HG03378 (cell line): ENCODE data around the gene BTG2.

Experiments
- ATAC-seq: cut with Tn5 transposase; IDR thresholded peaks from one replicate; pipeline ENCODE4 v1.9.1; 2021; ENCODE audit warnings: mild to moderate bottlenecking, moderate library complexity; ENCODE audit not compliant: unreplicated experiment

Gene BTG2

GRCh38 chr1:203338335-203339036 lies 33.2 kb downstream of the BTG2 start:
- ATAC-seq, result no peak

- no peak for ATAC-seq
Measured at GRCh38 chr1:203340112-203340790, 34.9 kb downstream of the BTG2 start.

- ATAC-seq, result no peak
Measured at GRCh38 chr1:203342192-203342940, 37.0 kb downstream of the BTG2 start.

- ATAC-seq, result no peak
Measured at GRCh38 chr1:203343956-203344754, 38.8 kb downstream of the BTG2 start.

- no peak for ATAC-seq
Measured at GRCh38 chr1:203346060-203346768, 40.9 kb downstream of the BTG2 start.

- ATAC-seq, result no peak
Measured at GRCh38 chr1:203346769-203347102, 41.4 kb downstream of the BTG2 start.

- no peak for ATAC-seq
Measured at GRCh38 chr1:203349166-203349565, 43.8 kb downstream of the BTG2 start.

- no peak for ATAC-seq
Measured at GRCh38 chr1:203349773-203350524, 44.6 kb downstream of the BTG2 start.

- no peak for ATAC-seq
Measured at GRCh38 chr1:203351037-203351625, 45.8 kb downstream of the BTG2 start, which contains the start of gene FMOD. TSS of gene FMOD (minus strand) at chr1:203351122. CDS start at chr1:203348270, 2,852 bp downstream.

- ATAC-seq, result no peak
Measured at GRCh38 chr1:203353486-203353885, 48.2 kb downstream of the BTG2 start.

- no peak for ATAC-seq
Measured at GRCh38 chr1:203354246-203354645, 48.9 kb downstream of the BTG2 start.

- no peak for ATAC-seq
Measured at GRCh38 chr1:203359010-203359571, 53.8 kb downstream of the BTG2 start.
